B cell (primary cell): ENCODE data around the gene TMEM94.

ENCODE experiments used
- CTCF ChIP-seq: fragments of 200-600 bp; IDR thresholded peaks from one replicate; pipeline ENCODE4 v1.8.0; 2022; ENCODE audit warnings: antibody characterized with exemption, mild to moderate bottlenecking
- EZH2 ChIP-seq: IDR thresholded peaks from 2 replicates; pipeline ENCODE4 v1.6.1; 2012; ENCODE audit warnings: borderline replicate concordance, low read depth, mild to moderate bottlenecking, moderate library complexity, low read length; ENCODE audit not compliant: insufficient read depth, poor library complexity, severe bottlenecking

DNA sequence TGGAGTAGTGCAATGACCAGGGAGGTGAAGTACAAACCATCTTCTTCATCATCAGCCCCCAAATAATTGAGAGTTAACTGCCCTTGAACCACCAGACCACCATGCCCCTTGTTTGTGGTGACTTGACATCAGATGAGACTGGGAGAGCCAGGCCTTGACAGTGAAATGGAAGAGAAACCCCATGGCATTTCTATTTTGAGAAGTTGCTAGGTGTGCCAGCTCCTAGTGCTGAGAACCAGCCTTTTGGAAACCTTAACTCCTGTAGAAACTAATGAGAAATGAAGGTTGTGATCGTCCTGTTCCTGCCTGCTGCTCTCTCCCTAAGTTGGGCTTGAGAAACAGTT lies 2.8 kb downstream of the TMEM94 start:
- TF ChIP-seq CTCF (no peak), EZH2 (no peak)
